ENCODE data around the gene CYP4B1.
"Not testable (repeated sequence)": the region's sequence is repeated elsewhere in the genome, so short reads cannot be mapped to it uniquely, and the experiment has no call there.

CYP4B1 gene

DNA sequence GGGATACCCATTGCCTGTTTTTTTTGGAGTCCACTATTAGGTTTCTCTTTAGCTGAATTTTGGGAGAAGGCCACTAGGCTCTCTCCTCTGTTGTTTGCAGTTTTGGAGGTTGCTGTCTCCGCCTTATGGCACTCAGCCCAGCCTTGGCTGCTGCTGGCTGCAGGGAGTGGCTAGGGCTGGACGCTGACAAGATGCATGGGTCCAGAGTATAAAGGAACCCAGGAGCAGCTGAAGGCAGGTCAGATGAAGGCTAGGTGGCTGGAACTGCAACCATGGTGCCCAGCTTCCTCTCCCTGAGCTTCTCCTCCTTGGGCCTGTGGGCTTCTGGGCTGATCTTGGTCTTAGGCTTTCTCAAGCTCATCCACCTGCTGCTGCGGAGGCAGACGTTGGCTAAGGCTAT, at the start of gene CYP4B1:
TSS of gene CYP4B1 (plus strand) at position 237 of the 400 bp plus-strand sequence. CDS start at position 273, 36 bp downstream.
- no peak for DNase-seq (ENCODE audit: low spot score)

DNA sequence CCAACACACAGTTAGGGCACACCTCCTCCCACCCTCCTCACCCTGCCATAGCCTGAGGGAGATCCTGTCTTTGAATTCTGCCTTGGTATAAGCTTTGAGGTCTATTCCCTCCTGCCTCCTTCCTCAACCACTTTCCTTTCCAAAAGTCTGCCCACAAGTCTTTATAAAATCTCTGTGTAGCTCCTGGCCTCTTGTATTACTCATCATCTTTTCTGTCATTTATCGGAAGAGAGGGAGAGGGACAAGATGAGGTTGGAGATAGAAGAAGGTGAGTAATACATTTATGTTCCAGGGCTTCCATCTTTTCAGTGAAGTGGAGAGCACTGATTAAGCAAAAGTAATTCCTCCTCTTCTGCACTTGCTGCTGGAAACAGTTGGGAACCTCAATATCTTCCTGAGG, 49.4 kb upstream of the CYP4B1 start:
- DNase-seq (ENCODE audit: low spot score), result no peak

DNA sequence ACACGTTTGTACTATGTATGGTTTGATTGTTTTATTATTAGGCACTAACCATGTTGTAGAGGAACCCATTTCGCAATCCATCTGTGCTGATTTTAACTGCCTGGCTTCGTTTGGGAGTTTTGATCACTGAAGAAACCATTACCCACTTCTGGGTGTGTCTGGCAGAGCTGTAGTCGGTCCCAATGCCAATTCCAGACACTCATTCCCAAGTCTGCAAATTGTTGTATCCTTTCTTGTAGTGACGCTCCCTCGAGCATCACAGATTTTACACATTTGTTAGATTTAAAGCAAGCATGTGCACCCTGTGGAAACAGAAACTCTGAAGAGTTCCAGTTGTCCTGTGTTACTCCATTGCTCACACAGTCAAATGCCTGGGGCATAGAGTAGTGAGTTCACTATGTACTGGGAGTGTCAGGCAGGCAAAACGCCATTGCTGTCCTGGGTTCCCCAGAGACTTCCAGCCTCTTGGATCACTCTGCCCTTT, 48.9 kb upstream of the CYP4B1 start:
- DNase-seq (ENCODE audit: low spot score), result no peak

DNA sequence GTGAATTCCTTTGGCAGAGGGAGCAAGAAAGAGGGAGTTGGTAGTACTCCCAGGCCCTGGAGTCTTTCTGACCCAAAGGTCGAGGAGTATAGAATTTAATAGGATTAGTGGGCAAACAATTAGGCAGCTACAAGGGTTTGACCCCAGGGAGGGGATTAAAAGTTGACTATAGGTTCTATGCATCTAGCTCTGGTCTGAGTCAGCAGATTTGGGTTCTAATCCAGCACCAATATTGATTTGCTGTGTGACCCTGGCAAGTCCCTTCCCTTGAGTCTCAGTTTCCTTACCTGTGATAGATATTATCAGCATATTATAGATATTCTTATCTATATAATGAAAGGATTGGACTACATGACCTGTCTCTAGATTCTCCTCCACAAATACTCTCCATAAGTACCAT, 44.9 kb upstream of the CYP4B1 start:
- DNase-seq (ENCODE audit: low spot score), result no peak

DNA sequence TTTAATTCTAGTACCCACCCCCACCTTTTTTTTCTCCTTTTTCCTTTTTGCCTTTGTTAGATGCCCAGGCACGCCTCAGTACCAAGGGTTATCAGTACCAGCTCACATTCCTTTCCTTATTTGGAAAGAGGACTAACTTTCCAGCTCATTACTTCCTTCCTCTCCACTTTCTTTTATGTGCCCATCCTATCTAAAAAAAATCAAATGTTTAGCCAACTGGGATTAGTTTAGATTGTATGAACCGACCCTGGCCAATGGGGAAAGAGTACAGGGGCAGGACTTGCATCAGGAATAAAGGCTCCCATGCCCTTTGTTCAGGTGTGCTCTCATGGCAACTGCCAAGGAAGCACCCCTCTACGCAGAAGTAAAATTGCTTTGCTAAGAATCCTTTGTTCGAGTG, 44.1 kb upstream of the CYP4B1 start:
- peak; percentile 48 for DNase-seq (ENCODE audit: low spot score)

DNA sequence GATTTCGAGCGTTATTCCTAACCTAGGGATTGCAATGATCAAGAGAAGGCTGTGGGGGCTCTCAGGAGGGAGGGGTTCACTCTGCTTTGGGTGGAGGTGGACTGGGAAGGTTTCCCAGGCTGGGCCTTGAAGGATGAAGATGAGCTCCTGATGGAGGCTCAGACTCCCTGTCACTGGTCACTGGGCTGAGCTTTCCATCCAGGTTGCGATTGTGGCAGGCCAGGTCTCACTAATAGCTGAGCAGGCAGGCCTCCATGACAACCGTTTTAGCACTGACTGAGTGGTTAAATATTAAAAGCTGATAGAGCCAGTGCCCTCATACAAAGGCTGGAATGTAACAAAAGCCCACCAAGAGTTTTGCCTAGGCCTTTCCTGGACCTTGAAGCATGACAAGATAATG, 43.7 kb upstream of the CYP4B1 start:
- DNase-seq (ENCODE audit: low spot score), result no peak

DNA sequence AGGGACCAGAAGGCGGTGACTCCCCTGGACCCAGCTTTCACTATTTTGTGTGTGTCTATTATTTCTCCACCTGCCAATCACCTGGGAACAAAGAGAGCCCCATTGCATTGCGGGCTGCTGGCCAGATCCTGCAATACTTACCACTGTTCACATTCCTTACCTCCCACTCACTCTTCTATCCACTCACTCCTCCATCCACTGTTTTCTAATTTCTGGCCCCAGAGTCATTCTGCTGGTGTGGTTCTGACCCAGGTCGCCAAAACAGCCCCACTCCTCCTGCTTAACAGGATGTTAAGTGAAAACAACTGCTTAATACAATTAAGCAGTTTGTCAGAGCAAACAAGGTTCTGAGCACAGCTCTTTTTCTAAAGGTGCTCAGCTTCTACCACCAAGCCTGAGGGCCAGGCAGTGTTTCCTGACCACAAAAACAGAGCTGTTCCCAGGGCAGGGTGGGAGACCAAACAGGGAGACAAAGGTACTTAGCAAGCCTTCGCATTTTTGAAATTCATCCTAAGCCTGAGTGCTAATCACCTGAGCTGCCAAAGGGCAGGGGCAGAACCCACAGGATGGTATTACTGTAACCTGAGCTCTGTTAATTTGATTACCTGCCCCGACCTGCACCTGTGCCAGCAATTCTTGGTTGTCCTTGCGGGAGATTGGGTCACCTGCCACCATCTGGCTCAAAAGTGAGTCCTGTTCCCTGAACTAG, 41.4 kb upstream of the CYP4B1 start:
- peak; percentile 90 for DNase-seq (ENCODE audit: low spot score)

DNA sequence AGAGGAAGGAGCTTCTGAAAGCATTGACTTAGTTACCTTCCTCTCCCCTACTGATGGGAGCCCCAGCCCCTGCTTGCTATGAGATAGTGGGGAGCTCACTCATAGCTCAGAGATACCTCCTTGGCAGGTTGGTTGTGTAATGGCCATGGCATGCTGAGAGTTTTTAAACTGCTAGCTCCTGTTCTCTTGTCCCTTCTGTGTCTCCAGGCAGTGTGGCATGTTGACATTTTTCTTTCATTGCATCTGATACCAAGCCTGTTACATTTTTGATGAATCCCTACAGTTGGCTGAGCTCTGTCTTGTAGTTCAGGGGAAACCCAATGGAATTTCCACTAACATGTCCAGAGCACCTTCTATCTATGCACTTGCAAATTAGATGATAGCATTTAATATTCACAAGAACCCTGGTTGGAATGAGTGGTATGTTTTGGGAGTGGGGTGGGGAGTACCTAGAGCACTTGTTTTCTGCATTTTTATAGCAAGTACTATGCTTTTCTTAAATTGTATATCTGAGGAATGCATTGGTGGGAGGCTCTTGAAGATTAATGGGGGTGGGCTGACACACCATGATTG, 40.8 kb upstream of the CYP4B1 start:
- no peak for DNase-seq (ENCODE audit: low spot score)

DNA sequence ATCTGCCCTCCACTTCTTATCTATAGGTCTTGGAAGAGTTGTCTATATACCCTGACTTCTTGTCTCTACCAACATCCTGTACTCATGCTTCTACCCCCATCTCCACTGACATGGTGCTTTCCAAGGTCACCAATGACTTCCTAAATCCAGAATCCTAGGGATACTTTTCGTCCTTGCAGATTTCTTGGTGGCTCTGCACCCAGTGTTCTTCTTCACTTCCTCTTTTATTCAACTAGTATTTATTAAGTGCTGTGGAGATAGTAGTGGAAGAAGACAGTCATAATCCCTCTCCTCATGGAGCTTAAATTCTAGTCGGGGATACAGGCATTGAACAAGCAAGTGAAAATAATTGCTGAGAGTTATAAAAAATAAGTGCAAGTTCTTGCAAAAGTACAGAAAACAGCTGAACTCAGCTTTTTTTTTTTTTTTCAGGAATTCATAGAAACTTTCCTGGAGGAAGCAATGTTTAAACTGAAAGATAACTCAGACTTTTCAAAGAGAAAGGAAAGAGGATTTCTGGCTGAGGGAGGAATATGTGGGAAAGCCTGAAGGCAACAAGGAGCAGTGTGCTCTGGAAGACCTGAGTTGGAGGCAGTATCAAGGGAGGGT, 38.2 kb upstream of the CYP4B1 start:
- no peak for DNase-seq (ENCODE audit: low spot score)

DNA sequence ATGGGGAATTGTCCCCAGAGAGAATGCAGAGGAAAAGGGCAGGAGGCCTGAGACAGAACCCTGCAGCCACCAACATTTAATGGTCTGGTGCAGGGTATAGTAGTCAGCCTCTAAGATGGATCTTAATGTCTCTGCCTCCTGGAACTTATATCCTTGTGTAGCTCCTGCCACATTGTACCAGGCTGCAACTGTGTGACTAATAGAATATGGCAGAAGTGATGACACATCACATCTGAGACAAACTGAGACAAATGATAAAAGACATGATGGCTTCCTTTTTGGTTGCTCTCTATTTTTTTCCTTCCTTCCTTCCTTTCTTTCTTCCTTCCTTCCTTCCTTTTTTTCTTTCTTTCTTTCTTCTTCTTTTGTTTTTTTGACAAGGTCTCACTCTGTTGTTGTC, 37.1 kb upstream of the CYP4B1 start:
- DNase-seq (ENCODE audit: low spot score), result no peak

DNA sequence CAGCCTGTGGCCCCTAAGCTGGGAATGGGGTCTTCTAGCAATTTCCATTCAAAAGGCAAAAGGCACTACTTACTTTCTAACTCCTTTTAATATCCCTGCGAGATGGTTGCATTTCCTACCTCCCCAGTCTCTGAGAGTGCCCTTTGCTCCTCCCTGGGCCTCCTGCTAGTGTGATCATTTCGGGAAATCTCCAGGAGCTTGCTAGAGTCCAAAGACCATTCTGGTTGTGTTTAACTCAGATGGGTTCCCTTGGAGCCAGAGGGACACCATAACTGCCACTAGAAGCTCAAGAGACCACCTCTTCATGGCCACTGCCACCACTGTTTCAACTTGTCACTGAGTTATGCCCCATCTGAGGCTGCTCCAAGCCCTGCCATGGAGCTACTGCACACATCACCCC, 34.4 kb upstream of the CYP4B1 start:
- DNase-seq (ENCODE audit: low spot score), result no peak

DNA sequence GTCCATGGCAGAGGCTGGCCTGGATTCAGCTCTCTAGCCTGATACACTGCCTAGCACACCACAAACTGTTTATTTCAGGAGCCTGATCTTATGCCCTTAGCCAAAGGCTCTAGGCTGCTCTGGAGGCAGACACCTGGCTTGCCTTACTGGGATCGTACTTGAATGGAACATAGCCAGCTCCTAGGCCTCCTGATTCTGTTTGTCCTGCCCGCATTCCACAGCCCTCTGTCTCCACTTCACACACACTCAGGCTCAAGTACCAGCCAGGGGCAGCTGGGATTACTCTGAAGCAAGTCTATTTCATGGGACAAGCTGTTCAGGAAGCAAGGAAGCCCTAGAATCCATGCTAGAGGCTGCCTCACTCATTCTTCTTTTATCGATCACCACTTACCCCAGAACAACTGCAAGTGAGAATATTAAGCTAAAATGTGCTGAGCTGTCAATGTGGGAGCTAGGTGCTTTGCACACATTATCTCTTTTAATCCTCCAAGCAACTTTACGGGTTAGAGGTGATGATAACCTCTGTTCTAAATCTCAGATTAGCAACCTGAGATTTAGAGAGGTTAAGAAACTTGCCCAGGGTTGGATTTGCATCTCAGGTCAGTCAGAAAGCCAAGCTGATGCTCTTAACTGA, 31.1 kb upstream of the CYP4B1 start:
- no peak for DNase-seq (ENCODE audit: low spot score)

DNA sequence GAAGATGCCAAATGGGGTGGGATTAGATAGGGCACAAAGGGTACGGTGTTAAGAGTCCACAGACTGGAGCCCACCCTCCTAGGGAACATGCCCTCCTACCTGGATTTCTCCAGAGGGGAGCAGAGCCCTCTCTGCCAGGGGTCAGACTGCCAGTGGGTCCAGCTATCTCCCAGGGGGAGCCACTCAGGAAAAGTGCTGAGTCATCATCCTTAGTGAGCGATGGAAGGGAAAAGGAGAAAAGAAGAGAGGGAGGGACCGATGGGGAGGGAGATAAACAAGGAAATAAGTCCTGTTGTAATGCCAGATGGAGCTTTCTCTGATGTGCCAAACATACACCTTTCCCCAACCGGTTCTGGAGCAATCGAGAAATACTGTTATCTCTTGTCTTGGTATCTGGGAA, 30.4 kb upstream of the CYP4B1 start:
- DNase-seq (ENCODE audit: low spot score), result no peak

DNA sequence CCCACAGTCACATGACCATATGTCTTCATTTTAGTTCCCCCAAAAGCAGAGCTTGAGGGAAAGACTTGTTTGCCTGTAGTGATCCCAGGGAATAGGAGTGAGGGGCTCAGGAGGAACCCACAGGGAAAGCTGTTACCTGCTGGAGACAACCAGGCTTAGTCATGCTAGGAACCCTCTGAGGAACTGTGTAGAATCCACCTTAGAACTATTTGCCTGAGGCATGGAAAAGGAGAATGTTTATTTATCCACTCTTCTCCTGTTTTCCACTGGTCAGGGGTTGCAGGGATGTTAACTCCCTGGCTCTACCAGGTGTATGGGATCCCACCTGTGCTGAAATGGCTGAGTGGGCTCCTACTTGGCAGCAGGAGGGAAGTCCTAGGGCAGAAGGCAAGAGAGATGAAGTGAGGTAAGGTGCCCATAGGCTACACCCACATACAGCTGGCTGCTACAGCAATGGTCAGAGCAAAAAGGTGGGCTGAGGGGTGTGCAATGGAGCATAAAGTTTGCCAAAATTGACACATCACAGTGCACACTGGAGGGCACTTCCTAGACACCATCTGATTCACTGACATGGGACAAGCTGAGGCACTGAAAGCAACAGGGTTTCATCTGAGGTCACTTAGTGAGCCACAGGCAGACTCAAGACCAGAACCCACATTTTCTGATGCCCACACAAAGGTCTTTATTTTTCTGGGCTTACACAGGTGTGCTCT, 29.7 kb upstream of the CYP4B1 start:
- DNase-seq (ENCODE audit: low spot score), result no peak

DNA sequence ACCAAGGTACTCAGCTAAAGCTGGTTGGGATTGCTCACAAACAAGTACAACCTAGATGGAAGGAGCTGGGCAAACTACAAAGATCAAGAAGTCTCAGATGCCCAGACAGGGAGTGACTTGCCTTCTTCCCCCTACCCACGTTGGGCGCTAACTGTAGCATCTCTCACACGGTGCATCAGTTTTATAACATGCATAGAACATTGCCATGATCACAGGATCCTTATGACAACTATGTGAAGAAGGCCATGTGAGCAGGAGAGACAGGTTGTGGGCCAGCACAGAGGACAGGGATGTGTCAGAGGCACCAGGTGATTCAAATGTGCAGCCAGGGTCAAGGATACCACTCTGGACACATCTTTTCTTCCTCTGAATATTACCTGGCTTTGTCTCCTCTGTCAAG, 28.3 kb upstream of the CYP4B1 start:
- DNase-seq (ENCODE audit: low spot score), result no peak

DNA sequence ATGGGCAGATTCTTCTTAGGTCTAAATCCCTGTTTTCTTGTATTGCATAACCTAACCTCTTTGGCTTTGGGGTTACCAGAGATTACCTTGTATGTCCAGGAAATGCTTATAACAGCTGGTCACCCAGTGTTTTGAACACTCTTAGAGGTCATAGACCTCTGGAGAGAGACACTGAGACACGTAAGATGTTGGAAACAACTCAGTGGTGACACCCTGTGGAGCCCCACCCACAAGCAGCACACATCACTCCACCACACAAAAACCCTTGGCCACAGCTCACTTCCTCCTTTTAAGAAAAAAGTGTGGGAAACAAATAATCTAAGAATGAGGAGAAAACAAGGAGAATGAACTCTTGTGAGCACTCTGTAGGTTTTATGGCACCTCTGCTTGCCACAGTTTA, 26.3 kb upstream of the CYP4B1 start:
- no peak for DNase-seq (ENCODE audit: low spot score)

DNA sequence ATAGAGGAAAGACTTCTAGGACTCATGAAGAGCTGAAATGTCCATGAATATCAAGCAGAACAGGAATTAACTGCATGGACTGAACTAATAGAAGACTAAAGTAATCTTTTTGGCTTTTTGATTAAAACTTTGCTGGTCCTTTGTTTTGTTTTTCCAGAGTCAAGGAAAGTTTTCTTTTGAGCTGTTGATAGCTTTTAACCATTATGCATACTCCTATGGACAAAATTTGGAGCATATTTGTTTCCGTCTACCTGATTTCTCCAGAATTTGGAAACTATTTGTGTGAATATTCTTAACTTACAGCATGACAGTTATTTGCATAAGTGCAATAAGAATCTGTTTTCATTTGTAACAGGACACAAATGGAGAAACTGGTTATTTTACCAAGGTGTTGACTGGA, 24.5 kb upstream of the CYP4B1 start:
- DNase-seq (ENCODE audit: low spot score), result no peak

DNA sequence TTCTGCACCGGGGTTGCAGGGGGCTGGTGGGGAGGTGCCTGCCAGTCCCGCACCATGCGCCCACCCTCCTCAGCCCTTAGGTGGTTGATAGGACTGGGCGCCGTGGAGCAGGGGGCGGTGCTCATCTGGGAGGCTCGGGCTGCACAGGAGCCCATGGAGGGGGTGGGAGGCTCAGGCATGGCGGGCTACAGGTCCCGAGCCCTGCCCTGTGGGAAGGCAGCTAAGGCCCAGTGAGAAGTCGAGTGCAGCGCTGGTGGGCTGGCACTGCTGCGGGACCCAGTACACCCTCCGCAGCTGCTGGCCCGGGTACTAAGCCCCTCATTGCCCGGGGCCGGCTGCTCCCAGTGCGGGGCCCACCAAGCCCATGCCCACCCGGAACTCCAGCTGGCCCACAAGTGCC, 20.4 kb upstream of the CYP4B1 start:
- not testable (repeated sequence) for DNase-seq (ENCODE audit: low spot score)

DNA sequence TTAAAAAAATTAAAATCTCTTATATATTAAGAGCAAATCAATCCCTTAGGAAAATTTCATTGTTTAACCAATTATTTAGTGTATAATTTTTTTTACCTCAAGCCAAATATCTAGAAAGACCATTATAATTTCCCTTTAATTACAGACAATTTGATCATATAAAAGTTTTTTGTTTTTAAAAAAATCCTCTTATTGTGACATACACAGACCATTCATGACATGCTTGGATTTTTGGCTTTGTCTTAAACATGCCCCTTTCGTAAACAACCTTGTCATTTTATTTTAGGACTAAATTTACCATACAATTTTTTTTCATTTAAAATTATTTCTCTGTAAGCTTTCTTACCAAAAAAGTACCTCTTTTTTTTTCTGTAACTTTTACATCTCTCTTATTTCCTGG, 14.2 kb upstream of the CYP4B1 start:
- no peak for DNase-seq (ENCODE audit: low spot score)

DNA sequence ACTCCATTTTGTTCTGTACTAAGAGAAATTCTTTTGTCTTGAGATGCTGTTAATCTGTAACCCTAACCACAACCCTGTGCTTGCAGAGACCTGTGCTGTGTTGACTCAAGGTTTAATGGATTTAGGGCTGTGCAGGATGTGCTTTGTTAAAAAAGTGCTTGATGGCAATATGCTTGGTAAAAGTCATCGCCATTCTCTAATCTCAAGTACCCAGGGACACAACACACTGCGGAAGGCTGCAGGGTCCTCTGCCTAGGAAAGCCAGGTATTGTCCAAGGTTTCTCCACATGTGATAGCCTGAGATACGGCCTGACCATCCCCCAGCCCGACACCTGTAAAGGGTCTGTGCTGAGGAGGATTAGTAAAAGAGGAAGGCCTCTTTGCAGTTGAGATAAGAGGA, 10.2 kb upstream of the CYP4B1 start:
- DNase-seq (ENCODE audit: low spot score), result not testable (repeated sequence)

DNA sequence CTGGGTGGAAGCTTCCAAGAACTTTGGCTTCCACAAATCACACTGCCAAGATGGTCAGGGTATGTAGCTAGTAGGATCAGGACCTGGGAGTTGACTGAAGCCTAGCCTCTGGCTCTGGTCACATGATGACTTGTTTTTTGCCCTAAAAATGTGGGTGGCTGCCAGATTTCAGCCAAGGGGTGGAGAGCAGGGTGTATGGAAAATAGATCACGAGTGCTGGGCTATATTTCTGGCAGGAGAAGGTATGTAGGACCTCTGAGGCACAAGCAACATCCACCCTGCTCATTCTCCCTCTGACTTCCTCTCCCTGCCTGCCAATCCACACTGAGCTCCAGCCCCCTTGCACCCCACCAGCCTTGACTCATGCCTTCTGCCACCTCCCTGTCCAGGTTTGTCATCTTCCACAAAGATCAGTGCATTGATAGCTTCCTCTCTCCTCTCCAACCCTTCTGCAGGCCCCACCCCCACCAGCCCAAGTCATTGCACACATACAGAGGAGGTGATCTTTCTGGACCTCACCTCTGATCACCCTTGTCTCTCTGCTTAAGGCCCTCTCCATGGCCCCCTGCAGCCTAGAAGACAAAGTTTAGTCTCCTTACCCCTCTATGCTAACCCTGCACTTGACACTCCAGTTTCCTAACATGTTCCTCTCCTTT, 8.3 kb upstream of the CYP4B1 start:
- DNase-seq (ENCODE audit: low spot score), result no peak

DNA sequence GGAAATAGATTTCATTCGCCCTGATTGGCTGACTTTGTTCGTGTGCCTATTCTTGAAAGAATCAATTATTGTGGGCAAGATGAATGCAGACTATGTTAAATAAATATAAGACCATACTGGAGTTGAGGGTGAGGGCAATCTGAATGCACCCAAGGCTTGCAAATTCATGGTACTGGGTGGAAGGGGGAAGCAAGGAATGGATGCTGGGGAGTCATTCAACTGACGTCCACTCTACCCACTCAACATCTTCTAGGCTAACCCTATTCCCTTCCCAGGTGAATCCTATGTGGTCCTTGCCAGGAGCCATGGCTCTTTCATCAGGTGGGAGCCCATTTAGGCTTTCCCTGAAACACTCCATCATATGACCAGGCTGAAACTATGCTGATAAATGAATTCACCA, 5.7 kb upstream of the CYP4B1 start:
- DNase-seq (ENCODE audit: low spot score), result no peak

Data from SW480 (cell line).